Brain microvascular endothelial cell (primary cell): ENCODE data around the gene ARHGAP42.
A peak's percentile ranks its signal among the peaks of the same experiment; 100 is the strongest.

ENCODE experiments used
- DNase-seq: peaks from one replicate; pipeline ENCODE4 v3.0.0-alpha.2; 2020
- H3K27ac ChIP-seq: fragments of 250-450 bp; sonication (Bioruptor Pico); 2 replicates; pipeline ENCODE4 v1.5.1; 2020; ENCODE audit warnings: mild to moderate bottlenecking, moderate library complexity
- H3K27me3 ChIP-seq: fragments of 250-450 bp; sonication (Bioruptor Pico); replicated peaks from 2 replicates; pipeline ENCODE4 v1.5.1; 2020; ENCODE audit warnings: mild to moderate bottlenecking
- H3K36me3 ChIP-seq: fragments of 250-450 bp; sonication (Bioruptor Pico); replicated peaks from 2 replicates; pipeline ENCODE4 v1.5.1; 2020; ENCODE audit warnings: mild to moderate bottlenecking
- H3K4me3 ChIP-seq: 2 replicates; pipeline ENCODE4 v1.5.1; 2011; ENCODE audit warnings: low read depth, mild to moderate bottlenecking, control low read depth, low read length, moderate library complexity
- in situ Hi-C: cut with HindIII; loops from 2 replicates; pipeline ENCODE4 v1.10.0; 2017; ENCODE audit warnings: low sequenced_read_pairs, low pct_ligation_motif_present
- TF ChIP-seq, protein P1 (sequence below): IDR thresholded peaks from 2 replicates; pipeline ENCODE4 v1.5.1; 2011; ENCODE audit warnings: low read depth, mild to moderate bottlenecking, moderate library complexity, low read length, control low read depth, inconsistent platforms; ENCODE audit errors: missing control alignments

ARHGAP42 gene

GRCh38 chr11:100667449-100667848 lies 19.6 kb upstream of the ARHGAP42 start:
- in situ Hi-C loops, result no loop called here
- TF ChIP-seq, protein P1, sequence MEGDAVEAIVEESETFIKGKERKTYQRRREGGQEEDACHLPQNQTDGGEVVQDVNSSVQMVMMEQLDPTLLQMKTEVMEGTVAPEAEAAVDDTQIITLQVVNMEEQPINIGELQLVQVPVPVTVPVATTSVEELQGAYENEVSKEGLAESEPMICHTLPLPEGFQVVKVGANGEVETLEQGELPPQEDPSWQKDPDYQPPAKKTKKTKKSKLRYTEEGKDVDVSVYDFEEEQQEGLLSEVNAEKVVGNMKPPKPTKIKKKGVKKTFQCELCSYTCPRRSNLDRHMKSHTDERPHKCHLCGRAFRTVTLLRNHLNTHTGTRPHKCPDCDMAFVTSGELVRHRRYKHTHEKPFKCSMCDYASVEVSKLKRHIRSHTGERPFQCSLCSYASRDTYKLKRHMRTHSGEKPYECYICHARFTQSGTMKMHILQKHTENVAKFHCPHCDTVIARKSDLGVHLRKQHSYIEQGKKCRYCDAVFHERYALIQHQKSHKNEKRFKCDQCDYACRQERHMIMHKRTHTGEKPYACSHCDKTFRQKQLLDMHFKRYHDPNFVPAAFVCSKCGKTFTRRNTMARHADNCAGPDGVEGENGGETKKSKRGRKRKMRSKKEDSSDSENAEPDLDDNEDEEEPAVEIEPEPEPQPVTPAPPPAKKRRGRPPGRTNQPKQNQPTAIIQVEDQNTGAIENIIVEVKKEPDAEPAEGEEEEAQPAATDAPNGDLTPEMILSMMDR, result no peak
- Histone ChIP-seq H3K36me3 (no peaks in the 10 kb centered on the region), H3K27ac (no peak overlapping the region), H3K27me3 (no peaks in the 10 kb centered on the region), H3K4me3 (no peak overlapping the region)
- DNase-seq, result no peak

GRCh38 chr11:100670140-100670539 lies 16.9 kb upstream of the ARHGAP42 start:
- in situ Hi-C loops, result no loop called here

DNA sequence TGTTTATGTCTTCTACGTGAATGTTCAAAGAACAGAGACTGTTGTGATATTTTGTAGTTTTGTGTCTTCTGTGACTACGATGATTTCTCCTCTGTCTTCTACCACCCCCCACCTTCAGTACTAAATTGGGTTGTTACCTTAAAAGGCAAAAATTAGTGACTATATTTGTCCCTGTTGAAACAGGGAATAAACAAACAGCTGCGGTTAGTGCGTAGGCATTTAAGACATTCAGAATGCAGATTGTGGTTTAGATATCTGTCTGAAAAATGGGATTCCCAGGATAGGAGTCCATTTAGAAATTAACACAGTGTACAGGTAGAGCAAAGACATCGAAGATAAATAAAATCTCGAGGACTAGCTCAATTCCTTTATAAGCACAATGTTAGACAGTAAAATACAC lies 15.6 kb upstream of the ARHGAP42 start:
- in situ Hi-C loops, result no loop called here
- DNase-seq, result peak; percentile 33
- TF ChIP-seq, protein P1, result no peak

More at GRCh38 chr11:100670140-100670539, 16.9 kb upstream of the ARHGAP42 start:
- no peak for DNase-seq
- H3K36me3 ChIP-seq, result no peaks in the 10 kb centered on the region
- no peak overlapping the region for H3K27ac ChIP-seq
- TF ChIP-seq, protein P1, result no peak
- H3K4me3 ChIP-seq, result no peak overlapping the region
- no peaks in the 10 kb centered on the region for H3K27me3 ChIP-seq

GRCh38 chr11:100672498-100673033 lies 14.5 kb upstream of the ARHGAP42 start:
- no peak overlapping the region for H3K27ac ChIP-seq
- in situ Hi-C loops, result no loop called here
- TF ChIP-seq, protein P1, result no peak
- DNase-seq, result no peak
- H3K27me3 ChIP-seq, result no peaks in the 10 kb centered on the region
- H3K4me3 ChIP-seq, result no peak overlapping the region
- no peaks in the 10 kb centered on the region for H3K36me3 ChIP-seq

More for the DNA sequence above, 15.6 kb upstream of the ARHGAP42 start:
- Histone ChIP-seq H3K4me3 (no peak overlapping the region), H3K36me3 (no peaks in the 10 kb centered on the region), H3K27ac (no peak overlapping the region), H3K27me3 (no peaks in the 10 kb centered on the region)

- H3K36me3 ChIP-seq, result no peaks in the 10 kb centered on the region
- no peak overlapping the region for H3K27ac ChIP-seq
- H3K27me3 ChIP-seq, result no peaks in the 10 kb centered on the region
- H3K4me3 ChIP-seq, result no peak overlapping the region
- in situ Hi-C loops, result no loop called here
- TF ChIP-seq, protein P1, result no peak
- no peak for DNase-seq
These were observed 14.0 kb upstream of the ARHGAP42 start for GRCh38 chr11:100673063-100673462.

DNA sequence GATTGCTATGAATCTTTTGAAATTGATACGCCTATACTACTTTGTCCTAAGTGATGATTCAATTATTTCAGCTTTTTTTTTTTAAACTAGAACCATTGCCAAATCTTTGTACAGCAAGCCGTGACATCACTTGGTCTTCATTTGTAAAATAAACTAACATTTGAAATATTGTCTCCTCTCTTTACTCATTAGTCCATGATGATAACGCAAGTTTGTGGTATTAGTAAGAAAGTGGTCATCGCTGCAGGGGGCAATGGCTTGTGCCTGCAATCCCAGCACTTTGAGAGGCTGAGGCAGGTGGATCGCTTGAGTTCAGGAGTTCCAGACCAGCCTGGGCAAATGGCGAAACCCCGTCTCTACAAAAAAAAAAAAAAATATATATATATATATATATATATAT lies 12.9 kb upstream of the ARHGAP42 start:
- H3K27me3 ChIP-seq, result no peaks in the 10 kb centered on the region
- no peaks in the 10 kb centered on the region for H3K36me3 ChIP-seq
- no peak overlapping the region for H3K27ac ChIP-seq
- H3K4me3 ChIP-seq, result no peak overlapping the region
- peak; percentile 63 for DNase-seq
- in situ Hi-C loops, result no loop called here
- TF ChIP-seq, protein P1, result no peak
